ENCODE results near the gene PNMA8C.
"Not testable (repeated sequence)": the region's sequence is repeated elsewhere in the genome, so short reads cannot be mapped to it uniquely, and the experiment has no call there.

Gene PNMA8C

GRCh38 chr19:46448601-46449000, 19.9 kb upstream of the PNMA8C start:
- Histone ChIP-seq H3K27me3 (replicated peaks in 2 of 5; ENCODE audit: control insufficient read depth in 4 of 5, insufficient read depth in 5 of 5, low read length in 4 of 5) (peaks cover 0 to 20% (median 1%) of the 10 kb centered on the region in 5 experiments), H3K27ac (ENCODE audit: insufficient read depth in 1 of 2, low read depth in 1 of 2, low read length in 2 of 2, poor library complexity in 1 of 2, severe bottlenecking in 2 of 2) (no peak overlapping the region), H3K4me3 (ENCODE audit: control insufficient read depth in 1 of 7, extremely low read depth in 1 of 7, insufficient read depth in 4 of 7, low read depth in 2 of 7, low read length in 6 of 7) (no peak overlapping the region), H3K4me1 (ENCODE audit: control extremely low read depth in 1 of 4, control insufficient read depth in 4 of 4, insufficient read depth in 4 of 4, low read length in 3 of 4) (no peaks in the 10 kb centered on the region), H3K36me3 (ENCODE audit: control insufficient read depth in 4 of 4, insufficient read depth in 4 of 4, low read length in 3 of 4) (no peaks in the 10 kb centered on the region), H3K9me3 (ENCODE audit: control extremely low read depth in 1 of 5, control insufficient read depth in 4 of 5, insufficient read depth in 2 of 5, low read depth in 1 of 5, low read length in 4 of 5) (peaks cover 0 to 5% (median 4%) of the 10 kb centered on the region in 5 experiments)
- CTCF ChIA-PET, result interaction anchor here (1.4 kb wide), 1 partner anchor 13 kb away, joined by 3 read pairs; no protein-coding TSS in a partner anchor
- DNase-seq, result no peak
- WGBS (ENCODE audit: insufficient coverage), result 98% methylated on average over 6 of the region's 10 CpGs
- POLR2A ChIA-PET, result no interaction called here

- Histone ChIP-seq H3K27ac (ENCODE audit: insufficient read depth in 1 of 2, low read depth in 1 of 2, low read length in 2 of 2, poor library complexity in 1 of 2, severe bottlenecking in 2 of 2) (no peak overlapping the region), H3K4me3 (ENCODE audit: control insufficient read depth in 1 of 7, extremely low read depth in 1 of 7, insufficient read depth in 4 of 7, low read depth in 2 of 7, low read length in 6 of 7) (no peak overlapping the region), H3K36me3 (ENCODE audit: control insufficient read depth in 4 of 4, insufficient read depth in 4 of 4, low read length in 3 of 4) (no peaks in the 10 kb centered on the region), H3K27me3 (replicated peaks in 2 of 5; ENCODE audit: control insufficient read depth in 4 of 5, insufficient read depth in 5 of 5, low read length in 4 of 5) (peaks cover 0 to 20% (median 0%) of the 10 kb centered on the region in 5 experiments), H3K9me3 (ENCODE audit: control extremely low read depth in 1 of 5, control insufficient read depth in 4 of 5, insufficient read depth in 2 of 5, low read depth in 1 of 5, low read length in 4 of 5) (peaks cover 0 to 5% (median 4%) of the 10 kb centered on the region in 5 experiments), H3K4me1 (ENCODE audit: control extremely low read depth in 1 of 4, control insufficient read depth in 4 of 4, insufficient read depth in 4 of 4, low read length in 3 of 4) (peaks cover 0 to 3% (median 0%) of the 10 kb centered on the region in 4 experiments)
- whole genome bisulfite sequencing (ENCODE audit: insufficient coverage), result 54% methylated on average over 4 of the region's 5 CpGs
- ChIA-PET CTCF (no interaction called here), POLR2A (no interaction called here)
- DNase-seq, result no peak
Measured at GRCh38 chr19:46447824-46448223, 19.1 kb upstream of the PNMA8C start.

GRCh38 chr19:46447006-46447405, 18.3 kb upstream of the PNMA8C start:
- Histone ChIP-seq H3K27me3 (replicated peaks in 2 of 5; ENCODE audit: control insufficient read depth in 4 of 5, insufficient read depth in 5 of 5, low read length in 4 of 5) (peaks cover 0 to 14% (median 0%) of the 10 kb centered on the region in 5 experiments), H3K27ac (ENCODE audit: insufficient read depth in 1 of 2, low read depth in 1 of 2, low read length in 2 of 2, poor library complexity in 1 of 2, severe bottlenecking in 2 of 2) (no peak overlapping the region), H3K4me1 (ENCODE audit: control extremely low read depth in 1 of 4, control insufficient read depth in 4 of 4, insufficient read depth in 4 of 4, low read length in 3 of 4) (peaks cover 0 to 3% (median 0%) of the 10 kb centered on the region in 4 experiments), H3K36me3 (ENCODE audit: control insufficient read depth in 4 of 4, insufficient read depth in 4 of 4, low read length in 3 of 4) (no peaks in the 10 kb centered on the region), H3K9me3 (ENCODE audit: control extremely low read depth in 1 of 5, control insufficient read depth in 4 of 5, insufficient read depth in 2 of 5, low read depth in 1 of 5, low read length in 4 of 5) (peaks cover 0 to 5% (median 4%) of the 10 kb centered on the region in 5 experiments), H3K4me3 (ENCODE audit: control insufficient read depth in 1 of 7, extremely low read depth in 1 of 7, insufficient read depth in 4 of 7, low read depth in 2 of 7, low read length in 6 of 7) (no peak overlapping the region)
- ChIA-PET CTCF (interaction anchor here (0.9 kb wide), 1 partner anchor 51 kb away, joined by 3 read pairs; no protein-coding TSS in a partner anchor), POLR2A (no interaction called here)
- no CpG with 5 or more reads among the region's 3 CpGs for whole genome bisulfite sequencing (ENCODE audit: insufficient coverage)
- DNase-seq, result no peak

GRCh38 chr19:46446021-46446420, 17.3 kb upstream of the PNMA8C start:
- no peaks in the 10 kb centered on the region for H3K36me3 ChIP-seq (ENCODE audit: control insufficient read depth in 4 of 4, insufficient read depth in 4 of 4, low read length in 3 of 4)
- H3K9me3 ChIP-seq (ENCODE audit: control extremely low read depth in 1 of 5, control insufficient read depth in 4 of 5, insufficient read depth in 2 of 5, low read depth in 1 of 5, low read length in 4 of 5), result peaks cover 0 to 5% (median 4%) of the 10 kb centered on the region in 5 experiments
- POLR2A ChIA-PET, result no interaction called here
- peaks cover 0 to 10% (median 0%) of the 10 kb centered on the region in 5 experiments for H3K27me3 ChIP-seq (replicated peaks in 2 of 5; ENCODE audit: control insufficient read depth in 4 of 5, insufficient read depth in 5 of 5, low read length in 4 of 5)
- H3K27ac ChIP-seq (ENCODE audit: insufficient read depth in 1 of 2, low read depth in 1 of 2, low read length in 2 of 2, poor library complexity in 1 of 2, severe bottlenecking in 2 of 2), result no peak overlapping the region
- WGBS (ENCODE audit: insufficient coverage), result 85% methylated on average over 15 of the region's 15 CpGs
- no peak for DNase-seq
- H3K4me1 ChIP-seq (ENCODE audit: control extremely low read depth in 1 of 4, control insufficient read depth in 4 of 4, insufficient read depth in 4 of 4, low read length in 3 of 4), result peaks cover 0 to 3% (median 0%) of the 10 kb centered on the region in 4 experiments
- CTCF ChIA-PET, result no interaction called here
- no peak overlapping the region for H3K4me3 ChIP-seq (ENCODE audit: control insufficient read depth in 1 of 7, extremely low read depth in 1 of 7, insufficient read depth in 4 of 7, low read depth in 2 of 7, low read length in 6 of 7)

GRCh38 chr19:46442808-46443450, 14.2 kb upstream of the PNMA8C start:
- Histone ChIP-seq H3K4me3 (ENCODE audit: control insufficient read depth in 1 of 7, extremely low read depth in 1 of 7, insufficient read depth in 4 of 7, low read depth in 2 of 7, low read length in 6 of 7) (no peak overlapping the region), H3K4me1 (ENCODE audit: control extremely low read depth in 1 of 4, control insufficient read depth in 4 of 4, insufficient read depth in 4 of 4, low read length in 3 of 4) (peaks cover 0 to 3% (median 0%) of the 10 kb centered on the region in 4 experiments), H3K27me3 (replicated peaks in 2 of 5; ENCODE audit: control insufficient read depth in 4 of 5, insufficient read depth in 5 of 5, low read length in 4 of 5) (peaks cover 0 to 3% (median 0%) of the 10 kb centered on the region in 5 experiments), H3K27ac (ENCODE audit: insufficient read depth in 1 of 2, low read depth in 1 of 2, low read length in 2 of 2, poor library complexity in 1 of 2, severe bottlenecking in 2 of 2) (no peak overlapping the region), H3K36me3 (ENCODE audit: control insufficient read depth in 4 of 4, insufficient read depth in 4 of 4, low read length in 3 of 4) (no peaks in the 10 kb centered on the region), H3K9me3 (ENCODE audit: control extremely low read depth in 1 of 5, control insufficient read depth in 4 of 5, insufficient read depth in 2 of 5, low read depth in 1 of 5, low read length in 4 of 5) (no peaks in the 10 kb centered on the region)
- POLR2A ChIA-PET, result no interaction called here
- CTCF ChIA-PET, result no interaction called here
- no peak for DNase-seq
- 37% methylated on average over 5 of the region's 8 CpGs for WGBS (ENCODE audit: insufficient coverage)

- no peak overlapping the region for H3K4me3 ChIP-seq (ENCODE audit: control insufficient read depth in 1 of 7, extremely low read depth in 1 of 7, insufficient read depth in 4 of 7, low read depth in 2 of 7, low read length in 6 of 7)
- CTCF ChIA-PET, result interaction anchor here (0.6 kb wide), 1 partner anchor 11 kb away, joined by 4 read pairs; no protein-coding TSS in a partner anchor
- POLR2A ChIA-PET, result no interaction called here
- H3K27ac ChIP-seq (ENCODE audit: insufficient read depth in 1 of 2, low read depth in 1 of 2, low read length in 2 of 2, poor library complexity in 1 of 2, severe bottlenecking in 2 of 2), result no peak overlapping the region
- no peak for DNase-seq
- WGBS (ENCODE audit: insufficient coverage), result no CpG with 5 or more reads among the region's 1 CpG
- H3K4me1 ChIP-seq (ENCODE audit: control extremely low read depth in 1 of 4, control insufficient read depth in 4 of 4, insufficient read depth in 4 of 4, low read length in 3 of 4), result peaks cover 0 to 3% (median 0%) of the 10 kb centered on the region in 4 experiments
- no peaks in the 10 kb centered on the region for H3K9me3 ChIP-seq (ENCODE audit: control extremely low read depth in 1 of 5, control insufficient read depth in 4 of 5, insufficient read depth in 2 of 5, low read depth in 1 of 5, low read length in 4 of 5)
- H3K27me3 ChIP-seq (replicated peaks in 2 of 5; ENCODE audit: control insufficient read depth in 4 of 5, insufficient read depth in 5 of 5, low read length in 4 of 5), result no peaks in the 10 kb centered on the region
- no peaks in the 10 kb centered on the region for H3K36me3 ChIP-seq (ENCODE audit: control insufficient read depth in 4 of 4, insufficient read depth in 4 of 4, low read length in 3 of 4)
Measured at GRCh38 chr19:46441866-46442265, 13.1 kb upstream of the PNMA8C start.

GRCh38 chr19:46435689-46436088, 7.0 kb upstream of the PNMA8C start:
- H3K36me3 ChIP-seq (ENCODE audit: control insufficient read depth in 4 of 4, insufficient read depth in 4 of 4, low read length in 3 of 4); H3K9me3 ChIP-seq (ENCODE audit: control extremely low read depth in 1 of 5, control insufficient read depth in 4 of 5, insufficient read depth in 2 of 5, low read depth in 1 of 5, low read length in 4 of 5); H3K27ac ChIP-seq (ENCODE audit: insufficient read depth in 1 of 2, low read depth in 1 of 2, low read length in 2 of 2, poor library complexity in 1 of 2, severe bottlenecking in 2 of 2); H3K4me1 ChIP-seq (ENCODE audit: control extremely low read depth in 1 of 4, control insufficient read depth in 4 of 4, insufficient read depth in 4 of 4, low read length in 3 of 4); DNase-seq; POLR2A ChIA-PET; H3K4me3 ChIP-seq (ENCODE audit: control insufficient read depth in 1 of 7, extremely low read depth in 1 of 7, insufficient read depth in 4 of 7, low read depth in 2 of 7, low read length in 6 of 7): not testable (repeated sequence)
- WGBS (ENCODE audit: insufficient coverage), result 100% methylated on average over 2 of the region's 4 CpGs
- CTCF ChIA-PET, result interaction anchor here (1.0 to 2.0 kb wide), 2 partner anchors 14 to 33 kb away, joined by 3 to 5 read pairs; no protein-coding TSS in a partner anchor
- peaks cover 0 to 13% (median 5%) of the 10 kb centered on the region in 5 experiments for H3K27me3 ChIP-seq (replicated peaks in 2 of 5; ENCODE audit: control insufficient read depth in 4 of 5, insufficient read depth in 5 of 5, low read length in 4 of 5)

Measured in common myeloid progenitor, CD34-positive (primary cell).